ENCODE measurements around the gene IL1RAP.

IL1RAP gene

DNA sequence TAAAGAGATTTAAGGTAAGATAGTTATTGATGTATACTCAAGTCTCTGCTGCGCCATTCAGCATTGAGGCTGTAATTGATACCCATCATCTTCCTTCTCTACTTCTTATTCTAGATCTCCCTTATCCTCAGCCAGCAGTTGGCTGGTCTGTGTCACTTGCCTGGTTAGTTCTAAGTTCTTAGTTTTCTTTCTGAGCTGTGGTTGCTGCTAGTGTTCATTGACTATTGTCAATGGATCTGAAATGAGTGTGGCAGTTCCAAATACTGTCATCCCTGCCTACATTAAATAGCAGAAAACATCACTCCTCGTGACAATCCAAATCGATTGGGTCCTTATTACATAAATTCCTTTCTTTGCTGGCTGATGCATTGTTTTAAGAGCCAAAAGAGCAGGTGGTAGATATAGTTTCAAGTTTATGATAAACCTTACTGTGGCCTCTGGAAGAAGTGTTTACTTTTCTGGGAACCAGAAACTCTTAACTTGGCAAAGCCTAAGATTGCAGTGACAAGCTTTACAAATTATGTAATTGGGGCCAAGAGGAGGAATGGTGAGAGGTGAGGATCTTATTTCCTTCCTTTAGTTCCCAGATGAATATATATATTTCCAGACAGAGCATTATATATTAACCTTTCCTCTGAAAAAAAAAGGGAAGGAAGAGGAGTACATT, 180.6 kb downstream of the IL1RAP start:
- TF ChIP-seq CTCF (IDR thresholded peaks at IDR 0.05; ENCODE audit: borderline replicate concordance, insufficient read depth, low read depth, low read length): no peak
- H3K4me3 ChIP-seq (ENCODE audit: low read depth, low read length): no peak overlapping the region

GRCh38 chr3:190695225-190695624, 181.3 kb downstream of the IL1RAP start:
- TF ChIP-seq CTCF (IDR thresholded peaks at IDR 0.05; ENCODE audit: borderline replicate concordance, insufficient read depth, low read depth, low read length): no peak
- no peak overlapping the region for H3K4me3 ChIP-seq (ENCODE audit: low read depth, low read length)

- no peak overlapping the region for H3K4me3 ChIP-seq (ENCODE audit: low read depth, low read length)
- TF ChIP-seq CTCF (IDR thresholded peaks at IDR 0.05; ENCODE audit: borderline replicate concordance, insufficient read depth, low read depth, low read length): no peak
Observed at GRCh38 chr3:190695994-190696393, 182.1 kb downstream of the IL1RAP start.

DNA sequence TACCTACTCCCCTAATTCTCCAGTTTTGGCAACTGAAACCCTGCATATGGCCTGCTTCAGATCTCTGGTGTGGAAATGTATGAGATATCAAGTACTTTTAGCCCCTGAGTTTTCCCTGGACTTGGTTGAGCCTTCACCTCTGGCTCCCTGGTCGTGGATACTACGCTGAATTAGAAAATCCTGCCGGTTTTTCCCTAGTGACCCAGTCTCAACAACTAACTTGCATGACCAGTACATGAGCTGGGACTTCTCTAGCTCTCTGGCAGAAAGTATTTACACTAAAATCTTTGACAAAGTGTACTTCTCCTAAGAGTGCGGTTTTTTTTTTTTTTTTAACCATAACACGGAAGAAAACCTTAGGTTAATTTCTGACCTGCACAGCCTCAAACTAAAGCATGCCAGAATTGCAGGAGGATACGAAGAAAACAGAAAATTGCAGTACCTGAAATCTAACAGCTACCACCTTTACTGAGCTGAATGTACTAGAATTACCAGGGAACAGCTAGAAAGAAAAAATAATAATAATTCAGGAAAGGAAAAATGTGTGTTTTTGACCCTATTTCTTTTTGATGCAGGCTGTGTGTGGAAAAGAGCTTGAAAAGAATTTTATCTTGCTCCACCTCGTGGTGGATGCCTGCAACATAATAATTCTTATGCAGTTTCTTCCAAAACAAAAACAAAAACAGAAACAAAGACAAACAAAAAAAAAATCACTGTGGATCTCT, 183.1 kb downstream of the IL1RAP start:
- TF ChIP-seq CTCF (IDR thresholded peaks at IDR 0.05; ENCODE audit: borderline replicate concordance, insufficient read depth, low read depth, low read length): peak; percentile 22; the same call in 1 of the 2 replicates
- no peak overlapping the region for H3K4me3 ChIP-seq (ENCODE audit: low read depth, low read length)

GRCh38 chr3:190697502-190697830, 183.6 kb downstream of the IL1RAP start:
- TF ChIP-seq CTCF (IDR thresholded peaks at IDR 0.05; ENCODE audit: borderline replicate concordance, insufficient read depth, low read depth, low read length): no peak
- no peak overlapping the region for H3K4me3 ChIP-seq (ENCODE audit: low read depth, low read length)

DNA sequence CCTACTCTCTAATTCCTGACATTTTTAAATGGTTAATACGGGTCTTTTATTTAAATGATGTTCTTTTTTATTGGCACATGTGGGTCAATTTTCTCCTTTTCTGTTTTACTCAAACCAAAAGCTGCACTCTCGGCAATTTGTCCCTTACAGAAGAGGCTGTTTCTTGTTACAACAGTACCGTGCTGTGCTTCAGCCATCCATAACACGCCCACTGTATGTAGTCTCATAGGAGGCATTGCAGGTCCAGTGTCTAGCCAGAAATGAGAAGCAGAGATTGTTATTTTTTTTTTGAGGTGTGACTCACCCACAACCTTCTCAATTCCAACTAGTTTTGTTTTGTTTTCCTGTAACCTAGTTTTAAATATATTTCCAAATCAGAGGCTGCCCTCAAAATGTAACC, 184.0 kb downstream of the IL1RAP start:
- H3K4me3 ChIP-seq (ENCODE audit: low read depth, low read length): no peak overlapping the region

More for the DNA sequence above, 184.0 kb downstream of the IL1RAP start:
- TF ChIP-seq CTCF (IDR thresholded peaks at IDR 0.05; ENCODE audit: borderline replicate concordance, insufficient read depth, low read depth, low read length): no peak
